Kasumi-1 (cell line): ENCODE data around the gene UGP2.
"Not testable (repeated sequence)": the region's sequence is repeated elsewhere in the genome, so short reads cannot be mapped to it uniquely, and the experiment has no call there.

Source experiments
- DNase-seq, 2 experiments: peaks; one replicate each; lab custom pipeline; 2025; lab: John Stamatoyannopoulos, UW

UGP2 gene

GRCh38 chr2:63841254-63842022 lies at the start of gene UGP2:
TSS of gene UGP2 (plus strand) at chr2:63841896. CDS start at chr2:63842186, 290 bp downstream.
- peak; percentile 93 for DNase-seq

GRCh38 chr2:63792530-63792929 lies 49.2 kb upstream of the UGP2 start:
- no peak for DNase-seq

DNA sequence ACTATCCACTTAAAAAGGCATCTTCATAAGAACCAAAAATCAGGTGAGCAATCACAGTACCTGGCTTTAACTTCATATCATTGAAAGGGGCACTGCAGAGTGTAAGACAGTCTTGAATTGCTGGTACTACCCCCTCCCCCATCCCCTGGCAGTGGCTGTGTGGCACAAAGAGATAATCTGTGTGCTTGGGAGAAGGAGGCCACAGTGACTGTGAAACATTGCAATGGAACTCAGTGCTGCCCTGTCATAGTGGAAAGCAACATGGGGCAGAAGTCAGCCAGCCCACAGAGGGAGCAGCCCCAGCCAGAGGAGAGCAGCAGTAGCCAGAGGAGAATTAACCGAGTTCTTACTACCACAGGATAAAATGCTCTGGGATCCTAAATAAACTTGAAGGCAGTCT lies 45.3 kb upstream of the UGP2 start:
- DNase-seq, result no peak

DNA sequence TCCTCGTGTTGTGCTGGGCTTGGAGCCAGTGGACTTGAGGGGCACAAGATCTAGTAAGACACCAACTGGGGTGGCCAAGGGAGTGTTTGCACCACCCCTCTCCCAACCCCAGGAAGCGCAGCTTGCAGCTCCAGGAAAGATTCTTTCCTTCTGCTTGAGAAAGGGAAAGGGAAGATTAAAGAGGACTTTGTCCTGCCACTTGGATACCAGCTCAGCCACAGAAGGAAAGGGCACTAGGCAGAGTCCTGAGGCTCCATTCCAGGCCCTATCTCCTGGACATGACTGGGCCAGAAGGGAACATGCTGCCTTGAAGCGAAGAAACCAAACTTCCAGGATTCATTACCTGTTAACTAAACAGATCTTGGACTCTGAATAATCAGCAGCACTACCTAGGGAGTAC lies 44.9 kb upstream of the UGP2 start:
- no peak for DNase-seq

DNA sequence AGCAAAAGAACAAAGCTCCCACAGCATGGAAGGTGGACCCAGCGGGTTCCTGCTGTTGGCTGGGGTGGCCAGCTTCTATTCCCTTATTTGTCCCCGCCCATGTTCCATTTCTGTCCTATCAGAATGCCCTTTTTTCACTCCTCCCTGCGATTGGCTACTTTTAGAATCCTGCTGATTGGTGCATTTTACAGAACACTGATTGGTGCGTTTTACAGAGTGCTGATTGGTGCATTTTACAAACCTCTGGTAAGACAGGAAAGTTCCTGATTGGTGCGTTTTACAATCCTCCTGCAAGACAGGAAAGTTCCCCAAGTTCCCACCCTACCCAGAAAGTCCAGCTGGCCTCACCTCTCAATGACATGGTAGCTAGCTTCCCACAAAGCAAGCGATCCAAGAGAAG lies 40.2 kb upstream of the UGP2 start:
- no peak for DNase-seq

- DNase-seq, result no peak
These were observed 36.3 kb upstream of the UGP2 start for GRCh38 chr2:63805412-63805811.

- DNase-seq, result not testable (repeated sequence)
These were observed 33.7 kb upstream of the UGP2 start for GRCh38 chr2:63808036-63808435.

GRCh38 chr2:63808911-63809310 lies 32.8 kb upstream of the UGP2 start:
- DNase-seq, result not testable (repeated sequence)

DNA sequence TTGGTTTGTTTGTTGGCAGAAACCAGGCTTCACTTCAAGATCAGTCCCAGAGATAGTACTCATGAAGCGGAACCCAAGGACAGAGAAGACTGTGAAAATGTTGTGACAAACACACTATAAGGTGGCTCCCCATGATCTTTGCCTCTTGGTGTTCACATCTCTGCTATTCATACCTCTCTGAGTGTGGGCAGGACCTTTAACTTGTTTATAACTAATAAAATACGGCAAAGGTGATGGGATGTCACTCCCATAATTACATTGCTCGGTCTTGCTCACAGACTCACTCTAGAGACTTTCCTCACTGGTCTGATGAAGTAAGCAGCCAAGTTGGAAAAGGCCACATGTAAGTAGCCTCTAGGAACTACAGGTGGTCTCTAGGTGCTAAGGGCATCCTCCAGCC lies 30.6 kb upstream of the UGP2 start:
- no peak for DNase-seq

DNA sequence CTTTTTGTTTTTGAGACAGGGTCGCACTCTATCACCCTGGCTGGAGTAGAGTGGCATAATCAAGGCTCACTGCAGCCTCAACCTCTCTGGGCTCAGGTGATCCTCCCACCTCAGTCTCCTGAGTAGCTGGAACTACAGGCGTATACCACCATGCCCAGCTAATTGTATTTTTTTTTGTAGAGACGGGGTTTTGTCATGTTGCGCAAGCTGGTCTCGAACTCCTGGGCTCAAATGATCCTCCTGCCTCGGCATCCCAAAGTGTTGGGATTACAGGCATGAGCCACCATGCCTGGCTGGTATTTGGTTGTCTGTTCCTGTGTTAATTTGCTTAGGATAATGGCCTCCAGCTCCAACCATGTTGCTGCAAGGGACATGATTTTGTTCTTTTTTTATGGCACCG lies 29.8 kb upstream of the UGP2 start:
- not testable (repeated sequence) for DNase-seq

DNA sequence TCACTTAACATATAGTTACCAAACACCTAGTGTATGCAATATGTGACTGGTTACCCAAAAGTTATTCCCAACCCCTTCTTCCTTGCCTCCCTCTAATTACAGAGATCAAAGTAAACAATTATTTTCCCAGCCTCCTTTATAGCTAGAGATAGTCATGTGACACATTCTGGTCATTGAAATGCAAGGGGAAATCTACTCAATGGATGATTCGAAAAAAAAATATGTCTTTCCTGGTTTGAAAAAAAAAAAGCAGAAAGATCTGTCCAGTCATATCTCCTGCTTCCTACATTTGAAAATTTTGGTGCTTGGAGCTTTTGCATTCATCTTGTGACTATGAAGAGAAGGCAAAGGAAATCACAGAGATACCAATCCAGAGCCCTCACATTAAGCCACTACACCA lies 27.6 kb upstream of the UGP2 start:
- no peak for DNase-seq

DNA sequence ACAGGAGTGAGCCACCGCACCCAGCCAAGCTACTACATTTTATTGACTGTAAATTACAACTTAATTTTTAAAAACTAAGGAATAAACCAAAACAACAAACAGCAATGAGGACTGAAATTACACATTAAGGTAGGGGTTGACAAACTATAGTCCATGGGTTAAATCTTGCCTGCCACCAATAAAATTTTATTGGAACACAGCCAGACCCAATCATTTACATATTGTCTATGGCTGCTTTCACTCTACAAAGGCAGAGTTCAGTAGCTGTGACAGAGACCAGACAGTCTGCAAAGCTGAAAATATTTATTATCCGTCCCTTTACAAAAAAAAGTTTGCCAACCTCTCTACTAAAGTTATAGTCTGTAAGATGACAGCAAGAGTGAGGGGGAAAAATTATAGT lies 24.3 kb upstream of the UGP2 start:
- DNase-seq, result no peak

GRCh38 chr2:63818271-63818670 lies 23.4 kb upstream of the UGP2 start:
- DNase-seq, result no peak

GRCh38 chr2:63819256-63819655 lies 22.4 kb upstream of the UGP2 start:
- no peak for DNase-seq

- DNase-seq, result no peak
These were observed 21.7 kb upstream of the UGP2 start for GRCh38 chr2:63819765-63820717.

DNA sequence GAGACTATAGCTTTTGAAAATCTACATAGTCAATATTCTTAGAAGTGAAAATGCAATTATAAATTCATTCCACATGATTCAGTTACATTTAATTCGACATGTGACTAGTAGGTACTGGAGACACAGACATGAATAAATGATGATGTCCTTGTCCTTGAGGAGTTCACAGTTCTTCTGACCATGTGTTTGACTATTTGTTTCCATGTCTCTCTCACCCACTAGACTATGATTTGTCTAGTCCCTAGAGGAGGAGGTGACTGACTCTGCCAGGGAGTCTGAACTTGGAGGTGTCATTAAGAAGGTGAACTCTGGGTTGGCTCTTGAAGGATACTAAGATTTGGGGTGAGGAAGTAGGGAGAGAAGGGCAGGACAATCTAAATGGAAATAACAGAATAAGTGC lies 20.7 kb upstream of the UGP2 start:
- DNase-seq, result no peak

GRCh38 chr2:63821396-63821795 lies 20.3 kb upstream of the UGP2 start:
- DNase-seq, result no peak

GRCh38 chr2:63822478-63822877 lies 19.2 kb upstream of the UGP2 start:
- DNase-seq, result no peak

DNA sequence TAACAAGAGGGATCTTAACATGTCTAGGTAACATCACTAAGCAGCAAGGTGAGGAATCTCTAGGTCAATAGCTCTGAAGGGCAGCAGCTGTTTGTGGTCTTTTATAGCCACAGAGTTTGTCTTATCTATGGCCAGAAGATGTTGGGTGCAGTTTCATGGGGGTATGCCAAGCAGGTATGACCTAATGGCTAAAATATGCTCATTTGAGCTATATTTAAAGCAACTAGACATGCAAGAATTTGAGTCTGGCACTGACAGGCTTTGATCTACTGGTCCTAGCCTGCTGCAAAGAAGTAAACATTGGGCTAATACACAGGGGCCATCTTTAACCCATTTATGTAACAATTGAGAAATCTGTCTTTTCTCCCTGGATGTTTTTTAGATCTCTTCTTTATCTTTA lies 13.9 kb upstream of the UGP2 start:
- DNase-seq, result no peak

DNA sequence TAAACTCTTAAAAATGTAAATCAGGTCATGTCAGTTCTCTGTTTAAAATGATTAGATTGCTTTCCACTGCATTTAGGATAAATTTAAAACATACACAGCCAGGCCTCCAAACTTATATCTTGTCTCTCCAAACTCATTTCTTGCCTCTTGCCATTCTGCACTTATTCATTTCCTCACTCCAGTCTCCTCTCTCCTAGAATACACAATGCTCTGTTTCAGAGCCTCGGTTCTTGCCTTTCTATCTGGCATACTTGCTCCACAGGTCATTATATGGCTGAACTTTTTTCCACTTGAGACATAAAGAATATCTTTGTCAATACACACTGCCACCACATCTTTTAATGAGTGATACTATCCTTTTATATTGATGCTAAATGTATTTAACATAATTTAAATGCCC lies 10.5 kb upstream of the UGP2 start:
- DNase-seq, result no peak

DNA sequence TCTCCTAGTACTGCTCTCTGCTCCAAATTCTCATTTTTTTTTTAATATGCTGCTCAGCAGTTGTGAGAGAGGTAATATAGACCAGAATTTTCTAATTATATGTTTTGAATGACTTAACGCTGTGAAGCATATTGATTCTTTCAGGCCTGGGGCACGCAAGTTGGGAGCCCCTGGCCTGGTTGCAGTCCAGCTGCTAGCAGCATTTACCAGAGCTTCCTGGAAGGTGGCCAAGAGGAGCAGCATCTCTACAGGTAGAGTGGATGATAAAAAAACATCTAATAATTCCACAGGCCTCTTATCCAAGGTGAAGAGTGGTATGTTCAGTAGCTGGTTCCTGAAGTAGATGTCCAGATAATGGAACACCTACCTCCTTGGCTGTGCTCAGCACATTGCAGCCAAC lies 7.3 kb upstream of the UGP2 start:
- no peak for DNase-seq

DNA sequence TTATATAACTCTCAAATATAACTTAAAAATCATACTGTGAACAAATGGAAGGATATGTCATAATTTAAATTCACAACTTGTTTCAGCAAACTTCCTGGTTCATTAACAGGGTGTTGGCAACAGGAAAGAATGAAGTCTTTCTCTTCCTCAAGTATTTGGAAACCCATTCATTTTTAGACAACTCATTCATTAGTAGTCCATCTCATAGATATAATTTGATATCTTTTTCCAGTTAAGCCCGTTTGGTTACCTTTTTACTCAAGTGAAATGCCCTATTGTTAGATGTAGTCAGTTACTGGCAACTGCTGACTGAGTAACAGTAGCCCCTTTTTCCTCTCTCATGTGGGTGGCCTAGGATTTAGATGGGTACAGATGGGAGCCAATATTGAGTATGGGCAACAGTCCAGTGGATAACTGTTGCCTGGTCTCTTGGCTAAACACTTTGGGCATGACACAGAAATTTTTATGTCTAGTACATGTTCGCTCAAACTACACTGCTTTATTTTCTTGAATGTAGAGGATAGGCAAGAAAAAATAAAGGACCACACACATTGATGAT lies 4.6 kb upstream of the UGP2 start:
- DNase-seq, result no peak
